Measurements from ENCODE around the gene SHB.

The SHB gene

DNA sequence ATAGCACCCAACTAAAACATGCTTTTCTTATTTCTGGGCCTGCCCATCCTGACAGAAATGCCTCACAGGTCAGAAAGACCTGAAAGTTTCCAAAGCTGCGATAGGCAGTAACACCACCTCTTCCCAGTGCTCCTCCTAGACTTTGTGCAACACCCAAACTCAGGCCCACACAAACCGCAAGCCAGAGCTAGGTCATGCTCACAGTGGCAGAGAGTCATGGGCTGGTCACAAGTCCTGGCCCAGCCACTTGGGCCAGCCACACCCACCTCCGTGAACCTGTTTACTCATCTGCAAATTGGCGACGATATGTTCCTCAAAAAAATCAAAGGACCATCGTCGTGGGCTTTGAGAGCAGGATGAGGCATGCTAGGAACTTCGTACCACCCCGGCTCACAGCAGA, 121.0 kb downstream of the SHB start:
- DNase-seq = no peak

DNA sequence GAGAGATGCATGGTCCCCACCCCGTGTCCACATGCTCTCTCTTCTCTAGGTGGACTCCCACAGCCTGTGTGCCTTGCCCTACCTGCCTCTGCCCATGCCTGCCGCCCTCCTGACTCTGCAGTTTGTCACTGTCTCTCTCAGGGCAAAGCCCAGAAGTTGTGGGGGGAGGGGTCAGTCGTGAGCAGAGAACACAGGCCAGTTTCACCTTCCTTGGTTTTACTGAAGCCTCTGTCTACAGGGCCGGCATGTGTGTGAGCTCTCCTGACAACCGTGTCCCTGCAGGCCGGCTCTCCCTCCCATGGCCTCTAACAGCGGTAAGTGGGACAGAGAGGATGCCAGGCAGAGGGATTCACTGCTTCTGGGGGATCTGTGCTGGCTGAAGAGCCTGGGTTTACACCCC, 121.6 kb downstream of the SHB start:
- DNase-seq = no peak

GRCh38 chr9:37946971-37947370, 122.1 kb downstream of the SHB start:
- no peak for DNase-seq

DNA sequence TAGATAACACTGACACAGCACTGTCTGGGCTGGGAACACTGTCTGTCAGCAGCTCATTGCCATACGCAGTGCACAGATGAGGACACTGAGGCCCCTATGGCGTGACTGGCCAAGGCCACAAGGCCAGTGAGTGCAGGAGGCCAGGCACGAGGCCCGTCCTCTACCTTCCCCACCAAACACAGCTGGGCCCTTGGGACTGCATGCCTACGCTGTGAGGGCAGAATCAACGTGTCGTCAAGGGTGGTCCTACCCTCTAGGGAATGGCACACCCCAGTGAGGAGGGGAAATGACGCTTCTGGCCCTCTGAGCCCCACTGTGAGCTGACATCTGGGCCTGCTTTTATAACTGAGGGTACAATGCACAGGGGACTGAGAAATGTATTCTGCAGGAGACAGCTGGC, 123.0 kb downstream of the SHB start:
- no peak for DNase-seq

DNA sequence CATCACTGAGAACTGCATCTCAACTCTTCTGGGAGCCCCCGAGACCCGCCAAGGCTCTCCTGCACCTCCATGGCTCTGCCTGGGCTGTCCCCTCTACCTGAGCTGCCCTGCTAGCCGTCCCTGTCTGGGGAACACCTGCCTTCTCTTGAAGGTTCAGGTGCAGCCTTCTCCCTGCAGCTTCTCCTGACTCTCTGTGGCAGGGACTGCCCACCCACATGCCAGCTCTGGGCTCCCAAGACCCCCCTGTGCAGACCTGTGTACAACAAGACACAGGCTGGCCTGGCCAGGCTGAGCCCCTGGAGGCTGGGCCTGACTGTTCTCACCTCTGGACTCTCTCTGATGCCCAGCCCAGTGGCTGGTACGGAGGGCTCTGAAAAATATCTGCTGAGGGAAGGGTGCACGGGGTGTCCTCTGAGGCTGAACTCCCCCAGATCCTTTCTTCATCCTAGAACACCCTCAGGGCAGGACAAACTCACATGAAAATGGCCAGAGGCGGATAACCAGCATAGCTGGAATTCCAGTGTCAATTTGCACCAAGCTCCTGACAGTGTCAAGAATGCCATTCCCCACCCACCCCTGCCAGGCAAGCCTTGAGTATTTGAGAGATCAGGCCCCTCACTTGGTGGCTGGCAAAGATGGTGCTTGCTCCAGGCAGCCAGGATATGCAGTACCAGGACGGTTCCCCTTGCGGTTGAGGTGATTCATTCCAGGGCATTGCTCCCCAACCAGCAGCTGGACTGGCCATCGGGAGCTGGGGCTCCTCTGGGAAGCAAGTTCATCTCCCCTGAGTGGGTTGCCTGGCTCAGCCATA, 124.2 kb downstream of the SHB start:
- DNase-seq = no peak

- DNase-seq = no peak
These were observed 124.8 kb downstream of the SHB start for GRCh38 chr9:37944266-37944650.

GRCh38 chr9:37943345-37944265, 125.4 kb downstream of the SHB start:
- DNase-seq = no peak

- no peak for DNase-seq
These were observed 126.2 kb downstream of the SHB start for GRCh38 chr9:37942621-37943344.

GRCh38 chr9:37941253-37941652, 127.8 kb downstream of the SHB start:
- DNase-seq = no peak

GRCh38 chr9:37939575-37940095, 129.4 kb downstream of the SHB start:
- DNase-seq = no peak

DNA sequence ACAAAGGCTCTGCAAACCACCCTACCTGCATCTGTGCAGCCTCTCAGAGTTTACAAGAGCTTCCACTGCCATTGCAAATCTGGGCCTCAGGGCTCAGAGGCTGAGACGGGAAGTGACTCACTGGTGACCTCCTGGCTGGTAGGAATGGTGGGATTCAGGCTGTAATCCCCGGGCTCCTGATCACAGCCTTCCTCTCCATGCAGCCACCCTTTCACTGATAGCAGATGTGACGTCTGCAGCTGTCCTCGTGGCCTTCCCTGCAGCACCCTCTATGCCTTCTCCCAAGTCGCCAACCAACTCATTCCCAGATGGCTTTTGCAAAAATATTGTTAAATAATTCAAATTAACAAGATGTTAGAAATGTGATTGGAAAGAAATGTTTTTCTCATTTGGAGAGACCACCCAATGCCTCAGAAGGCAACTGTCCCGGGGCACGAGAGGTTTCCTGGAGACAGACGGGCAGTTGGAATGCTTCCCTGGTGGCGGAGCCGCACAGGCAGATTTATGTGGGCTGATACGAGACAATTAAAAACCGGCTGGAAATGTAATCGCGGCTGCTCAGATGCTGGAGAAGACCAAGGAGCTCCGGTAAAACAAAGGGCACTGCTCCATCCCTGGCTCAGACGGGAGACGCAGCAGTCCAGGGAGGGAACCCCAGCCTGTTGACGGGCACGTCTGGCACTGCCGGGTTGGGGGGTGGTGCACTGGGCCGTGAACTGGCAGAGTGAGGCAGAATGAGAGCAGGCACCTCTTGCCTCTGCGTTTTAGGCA, 130.7 kb downstream of the SHB start:
- DNase-seq = no peak

- DNase-seq = no peak
These were observed 131.7 kb downstream of the SHB start for GRCh38 chr9:37937366-37937765.

DNA sequence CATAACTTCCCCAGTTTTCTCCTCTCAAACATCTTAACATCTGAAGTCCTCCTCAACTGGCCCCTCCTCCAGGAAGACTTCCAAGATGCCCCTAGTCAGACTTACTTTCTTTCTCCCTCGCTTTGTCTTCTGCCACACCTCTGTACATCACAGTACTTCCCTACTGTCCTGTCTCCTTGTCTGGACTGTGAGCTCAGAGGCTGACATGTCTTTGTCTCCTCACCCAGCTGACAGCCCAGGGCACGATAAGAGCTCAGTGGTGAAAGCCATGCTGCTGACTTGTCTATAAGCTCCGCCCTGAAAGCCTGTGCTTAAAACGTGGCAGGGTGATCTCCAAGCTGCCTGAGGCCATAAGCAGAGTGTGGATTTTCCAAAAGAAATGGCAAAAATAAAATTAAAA, 132.1 kb downstream of the SHB start:
- DNase-seq = no peak

DNA sequence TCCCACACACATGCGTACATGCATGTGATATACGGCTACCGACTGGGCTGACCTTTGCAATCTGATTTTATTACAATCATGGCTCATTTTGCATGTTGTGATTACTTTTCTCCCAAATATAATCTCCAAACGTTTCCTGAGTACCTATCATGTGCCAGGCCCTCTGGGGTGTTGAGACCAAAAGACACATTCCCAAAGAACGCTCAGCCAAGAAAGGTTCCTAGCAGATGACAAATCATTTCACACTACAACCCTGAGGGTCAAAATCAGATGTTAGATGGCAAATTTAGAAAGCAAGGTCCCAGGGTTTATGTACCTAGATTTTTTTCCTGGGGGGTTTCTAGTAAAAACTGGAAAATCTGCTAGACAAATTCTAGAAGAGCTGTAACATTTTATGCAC, 132.7 kb downstream of the SHB start:
- no peak for DNase-seq

GRCh38 chr9:37935096-37935495, 133.9 kb downstream of the SHB start:
- no peak for DNase-seq

DNA sequence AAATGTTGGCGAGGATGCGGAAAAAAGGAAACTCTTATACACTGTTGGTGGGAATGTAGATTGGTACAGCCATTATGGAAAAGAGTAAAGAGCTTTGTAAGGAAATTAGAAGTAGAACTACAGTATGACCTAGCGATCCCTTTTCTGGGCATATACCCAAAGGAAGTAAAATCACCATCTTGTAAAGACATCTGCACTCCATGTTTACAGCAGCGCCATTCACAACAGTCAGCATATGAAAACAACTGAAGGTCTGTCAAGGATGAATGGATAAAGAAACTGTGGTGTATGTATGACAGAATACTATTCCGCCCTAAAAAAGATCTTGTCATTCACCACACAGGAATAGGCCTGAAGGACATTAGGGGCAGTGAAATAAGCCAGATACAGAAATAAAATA, 137.4 kb downstream of the SHB start:
- no peak for DNase-seq

DNA sequence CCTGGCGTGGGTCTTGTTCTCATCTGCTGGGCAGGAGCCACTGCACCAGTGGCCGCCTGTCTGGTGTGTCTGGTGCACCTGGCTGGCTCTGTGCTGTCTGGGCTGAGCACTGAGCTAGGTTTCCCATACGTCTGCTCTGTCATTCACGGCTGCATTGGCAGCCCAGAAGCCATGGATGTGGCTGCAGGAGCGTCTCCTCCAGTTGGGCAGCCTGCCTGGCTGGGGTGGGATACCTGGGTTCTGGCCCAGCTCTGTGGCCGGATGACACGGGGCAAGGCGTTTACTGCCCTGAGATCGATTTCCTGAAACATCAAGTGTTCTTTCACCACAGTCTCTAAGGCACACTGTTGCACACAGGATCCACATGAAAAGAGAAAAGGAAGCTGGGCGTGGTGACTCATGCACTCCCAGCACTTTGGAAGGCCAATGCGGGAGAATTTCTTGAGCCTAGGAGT, 139.6 kb downstream of the SHB start:
- no peak for DNase-seq

DNA sequence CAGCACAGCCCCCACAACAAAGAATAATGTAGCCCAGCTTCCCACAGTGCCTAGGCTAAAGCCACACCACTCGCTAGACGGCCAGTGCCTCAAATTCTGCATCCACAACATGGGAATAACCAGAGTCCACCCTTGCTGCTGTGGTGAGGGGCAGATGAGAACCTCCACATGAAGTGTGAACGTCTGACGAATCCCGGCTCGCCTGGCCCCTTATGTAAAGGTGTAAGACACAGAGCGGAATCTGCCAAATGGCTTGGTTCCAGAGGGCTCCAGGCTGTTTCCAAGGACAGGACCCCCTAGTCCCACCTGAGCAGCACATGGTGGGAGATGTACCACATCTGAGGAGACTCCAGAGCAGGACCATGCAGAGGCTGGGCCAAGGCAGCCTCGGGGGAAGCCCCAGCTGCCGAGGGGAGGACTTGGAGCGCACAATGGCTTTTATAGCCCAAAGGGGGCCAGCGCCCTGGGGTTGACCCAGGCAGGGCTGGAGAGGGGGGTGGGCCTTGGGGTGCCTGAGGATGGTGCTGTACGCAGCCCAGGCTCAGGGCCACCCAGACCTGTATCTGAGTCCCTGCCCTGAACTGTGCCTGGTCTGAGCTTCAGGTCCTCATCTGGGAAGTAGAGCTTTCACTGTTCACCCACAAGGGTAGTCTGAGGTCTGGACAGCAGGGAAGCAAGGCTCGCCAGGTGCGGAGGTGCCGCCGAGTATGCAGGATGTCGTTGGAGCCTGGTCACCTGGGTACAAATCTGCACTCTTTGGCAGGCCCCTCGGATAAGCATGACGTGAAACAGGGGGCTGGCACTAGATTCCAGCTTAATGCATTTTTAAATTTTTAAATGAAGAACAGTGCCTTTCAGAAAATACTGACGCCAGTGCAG, 140.2 kb downstream of the SHB start:
- DNase-seq = no peak

DNA sequence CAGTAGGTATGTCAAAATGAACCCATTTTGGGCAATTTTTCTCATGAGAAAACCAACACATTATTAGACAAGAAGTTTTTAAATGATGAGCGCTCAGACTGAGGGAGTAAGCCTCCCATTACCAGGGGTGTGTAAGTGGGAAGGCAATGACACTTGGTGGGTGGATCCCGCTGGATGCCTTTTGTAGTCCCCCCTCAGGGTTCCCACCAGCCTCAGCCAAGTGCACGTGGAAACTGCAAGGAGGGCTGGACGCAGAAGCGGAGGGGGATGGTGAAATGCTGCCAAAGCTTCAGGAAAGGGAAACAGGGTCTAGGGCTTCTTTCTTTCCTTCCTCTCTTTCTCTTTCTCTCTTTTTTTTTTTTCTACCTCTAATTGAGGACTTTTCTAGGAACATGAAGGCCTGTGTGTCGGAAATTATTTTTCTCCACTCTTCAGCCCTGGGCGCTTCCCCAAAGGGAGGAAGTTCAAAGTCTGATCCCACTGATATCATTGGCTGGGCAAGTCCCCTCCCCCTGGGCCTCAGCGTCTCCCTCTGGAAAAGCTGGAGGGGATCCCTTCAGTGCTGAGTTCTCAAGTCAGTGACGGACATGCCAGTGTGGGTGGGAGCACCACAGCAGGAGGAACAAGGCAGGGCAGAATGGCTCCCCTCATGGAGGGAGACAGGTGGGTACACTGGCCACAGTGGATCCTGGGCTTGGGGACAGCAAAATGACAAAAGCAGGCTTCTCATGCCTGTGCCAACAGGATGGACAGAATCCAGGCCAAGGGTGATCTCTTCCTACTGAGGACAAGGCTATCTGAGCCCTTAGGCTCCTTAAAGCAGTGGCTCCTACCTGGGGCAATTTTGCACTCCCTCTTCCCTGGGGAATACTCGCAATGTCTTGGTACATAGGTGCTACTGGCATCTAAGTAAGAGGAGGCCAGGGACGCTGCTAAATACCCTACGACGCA, 141.2 kb downstream of the SHB start:
- no peak for DNase-seq

DNA sequence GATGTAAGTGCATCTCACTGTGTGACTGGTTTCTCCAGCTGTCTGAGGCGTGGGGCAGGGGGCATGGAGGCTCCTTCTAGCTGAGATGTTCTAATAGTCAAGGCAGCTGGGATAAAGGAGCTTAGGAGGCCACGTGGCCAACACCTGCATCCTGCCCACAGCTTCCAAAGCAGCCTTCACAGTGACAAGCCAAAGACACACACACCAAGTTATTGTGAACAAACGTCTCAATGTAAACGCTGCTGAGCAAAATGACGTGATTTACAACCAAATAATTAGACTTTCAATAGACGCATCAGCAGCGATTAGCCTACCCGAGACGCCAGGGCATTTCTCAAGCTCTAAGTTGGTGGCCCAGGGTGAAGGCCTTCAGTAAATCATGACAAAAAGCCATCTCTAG, 141.9 kb downstream of the SHB start:
- DNase-seq = no peak
